HG02840 (cell line): ENCODE results near the gene LZTFL1.

ENCODE experiments used
- ATAC-seq: cut with Tn5 transposase; IDR thresholded peaks from one replicate; pipeline ENCODE4 v1.9.1; 2021; ENCODE audit warnings: mild to moderate bottlenecking, moderate library complexity, moderate number of reproducible peaks; ENCODE audit not compliant: unreplicated experiment, low FRiP score

The LZTFL1 gene

GRCh38 chr3:45817831-45818522 is 23.9 kb downstream of the LZTFL1 start:
- no peak for ATAC-seq

GRCh38 chr3:45816544-45816943 is 25.4 kb downstream of the LZTFL1 start:
- no peak for ATAC-seq

DNA sequence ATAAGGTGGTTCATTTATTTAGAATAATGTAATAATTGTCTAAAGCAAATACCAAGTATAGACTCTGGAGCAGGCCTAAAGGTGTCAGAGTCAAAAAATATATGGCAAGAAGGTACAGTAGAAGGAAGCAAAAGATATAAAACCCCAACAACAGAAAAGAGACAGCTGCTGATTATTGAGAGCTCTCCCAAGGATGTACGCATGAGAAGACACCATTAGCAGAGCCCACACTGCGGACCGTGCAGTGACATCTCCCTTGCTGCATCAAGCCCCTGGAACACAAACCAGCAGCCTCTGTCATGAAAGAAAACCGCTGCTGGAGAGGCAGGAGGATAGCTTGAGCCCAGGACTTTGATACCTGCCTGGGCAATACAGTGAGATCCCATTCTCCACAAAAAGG is 27.6 kb downstream of the LZTFL1 start:
- no peak for ATAC-seq

GRCh38 chr3:45807681-45808540 is 34.0 kb downstream of the LZTFL1 start:
- ATAC-seq: no peak

DNA sequence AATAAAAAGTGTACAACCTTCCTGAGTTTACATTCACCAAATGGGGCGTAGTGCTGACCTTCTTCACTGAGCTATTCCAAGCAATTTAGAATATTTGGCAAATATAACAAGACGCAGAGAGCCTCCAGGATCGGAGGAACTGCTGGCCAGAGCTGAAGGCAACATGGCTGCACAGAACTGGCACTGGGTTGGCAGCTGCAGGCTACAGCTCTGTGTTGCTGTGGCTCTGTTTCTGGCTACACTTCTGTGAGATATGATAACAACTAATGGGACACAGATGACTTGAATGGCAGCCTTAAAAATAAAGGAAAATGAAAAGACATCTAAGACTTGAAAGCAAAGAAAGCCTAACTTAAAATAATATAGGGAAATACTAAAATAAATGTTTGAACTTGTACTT is 34.8 kb downstream of the LZTFL1 start:
- no peak for ATAC-seq

- ATAC-seq: no peak
Measured at GRCh38 chr3:45806072-45806471, 35.8 kb downstream of the LZTFL1 start.

GRCh38 chr3:45803252-45803935 is 38.5 kb downstream of the LZTFL1 start:
- ATAC-seq: no peak

DNA sequence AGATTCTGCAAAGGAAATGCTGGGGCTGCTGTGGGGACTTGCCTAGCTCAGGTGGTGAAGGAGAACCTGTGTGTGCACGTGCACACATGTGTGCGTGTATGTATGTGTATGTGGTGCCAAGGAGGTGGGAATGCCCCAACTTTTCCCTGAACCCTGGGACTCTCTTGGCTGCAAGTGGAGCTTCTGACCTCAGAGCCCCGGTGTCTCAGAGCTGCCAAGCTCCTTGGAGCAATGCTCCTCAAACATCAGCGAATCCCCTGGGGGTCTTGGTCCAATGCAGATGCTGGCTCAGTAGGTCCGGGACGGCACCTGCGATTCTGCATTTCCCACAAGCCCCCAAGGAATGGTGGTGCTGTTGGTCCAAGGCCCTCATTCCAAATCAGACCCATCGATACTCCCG is 39.8 kb downstream of the LZTFL1 start:
- no peak for ATAC-seq

DNA sequence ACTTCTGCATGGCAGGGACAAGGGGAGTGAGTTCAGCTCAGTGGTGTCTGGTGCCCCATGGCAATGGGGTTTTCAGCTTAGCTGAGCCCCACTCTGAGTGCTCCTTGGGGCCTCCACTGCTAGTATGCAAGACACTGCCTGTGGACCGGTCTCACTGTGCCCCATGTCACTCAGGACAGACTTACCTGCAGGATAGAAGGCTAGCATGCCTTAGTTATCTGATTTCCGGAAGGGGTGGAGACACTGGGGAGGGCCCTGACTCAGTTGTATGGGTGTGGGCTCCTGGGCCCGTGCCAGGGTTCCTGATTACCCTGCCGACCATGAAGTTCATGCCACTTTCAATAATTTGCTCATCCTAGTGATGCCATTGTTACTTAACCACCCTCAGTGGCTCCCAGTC is 41.3 kb downstream of the LZTFL1 start:
- no peak for ATAC-seq

DNA sequence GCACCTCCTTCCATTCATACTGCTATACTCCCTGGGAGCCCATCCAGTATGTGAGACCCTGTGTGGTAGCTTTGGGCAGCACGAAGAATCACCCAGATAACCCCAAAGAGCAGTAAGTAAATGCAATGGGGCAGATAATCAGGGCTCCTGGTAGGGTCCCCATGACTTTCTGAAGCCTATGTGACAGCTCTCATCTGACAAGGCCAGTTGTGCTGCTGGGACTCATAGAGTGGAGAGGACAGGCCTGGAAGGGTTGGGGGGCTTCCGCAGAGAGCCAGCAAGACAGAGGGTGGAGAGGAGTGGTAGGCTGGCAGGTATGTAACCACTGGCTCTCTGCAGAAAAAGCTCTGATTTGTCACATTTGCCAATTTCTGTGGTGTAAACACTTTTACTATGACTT is 42.3 kb downstream of the LZTFL1 start:
- ATAC-seq: no peak

DNA sequence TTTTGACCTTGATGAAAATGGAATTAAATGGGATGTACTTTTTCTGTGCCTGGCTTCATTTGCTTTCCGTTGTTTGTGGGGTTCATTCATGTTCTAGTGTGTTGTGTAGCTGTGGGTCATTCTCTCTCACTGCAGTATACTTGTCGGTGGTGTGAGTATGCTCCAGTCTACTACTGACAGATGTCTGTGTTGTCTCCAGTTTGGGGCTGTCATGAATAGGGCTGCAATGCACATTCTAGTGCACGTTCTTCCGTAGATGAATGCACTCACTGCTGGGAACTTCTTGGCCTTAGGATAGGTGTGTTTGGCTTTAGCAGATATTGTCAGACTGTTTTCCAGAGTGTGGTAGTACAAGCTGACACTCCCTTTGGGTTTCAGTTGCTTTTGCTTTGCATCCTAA is 43.9 kb downstream of the LZTFL1 start:
- ATAC-seq: no peak

GRCh38 chr3:45796902-45797637 is 44.8 kb downstream of the LZTFL1 start:
- ATAC-seq: no peak

- no peak for ATAC-seq
Measured at GRCh38 chr3:45795882-45796765, 45.8 kb downstream of the LZTFL1 start, which contains the start of gene SLC6A20. Gene SLC6A20, minus strand, starts transcription at chr3:45796536. Its CDS starts 117 bp downstream, at chr3:45796419.

DNA sequence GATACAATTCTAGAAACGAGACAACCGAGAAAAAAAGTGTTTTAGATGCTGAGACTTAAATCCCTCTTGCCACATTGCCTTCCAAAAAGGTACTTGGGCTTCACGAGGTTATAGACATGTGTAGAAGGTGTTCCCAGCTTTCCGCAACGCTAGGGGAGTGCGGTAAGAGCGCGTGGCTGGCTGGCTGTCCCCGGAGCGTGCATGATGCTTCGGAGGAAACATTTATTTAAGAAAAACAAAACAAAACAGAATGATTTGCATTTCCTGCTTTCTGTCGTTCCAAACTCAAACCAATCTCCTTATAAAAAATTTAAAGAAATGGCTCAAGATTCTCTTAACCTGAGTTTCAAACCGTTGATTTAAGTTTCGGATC is 46.4 kb downstream of the LZTFL1 start:
- no peak for ATAC-seq

DNA sequence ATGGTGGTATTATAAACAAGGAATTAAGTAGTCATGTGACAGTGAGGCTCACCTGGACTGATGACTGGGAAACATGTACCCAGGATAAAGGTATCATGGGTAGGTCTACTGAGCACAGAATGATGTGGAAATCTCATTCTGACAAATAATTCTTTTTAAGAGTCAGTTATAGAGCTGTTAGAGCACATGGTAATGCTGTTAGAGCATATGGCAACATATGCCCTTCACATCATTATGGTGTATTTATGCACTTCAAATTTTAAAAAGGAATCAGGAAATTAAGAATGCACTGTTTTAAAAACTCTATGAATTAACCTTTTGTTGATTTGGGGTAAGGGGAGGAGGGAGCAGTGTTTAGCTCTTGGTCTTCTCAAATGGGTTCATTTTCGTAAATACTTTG is 47.3 kb downstream of the LZTFL1 start:
- ATAC-seq: no peak

DNA sequence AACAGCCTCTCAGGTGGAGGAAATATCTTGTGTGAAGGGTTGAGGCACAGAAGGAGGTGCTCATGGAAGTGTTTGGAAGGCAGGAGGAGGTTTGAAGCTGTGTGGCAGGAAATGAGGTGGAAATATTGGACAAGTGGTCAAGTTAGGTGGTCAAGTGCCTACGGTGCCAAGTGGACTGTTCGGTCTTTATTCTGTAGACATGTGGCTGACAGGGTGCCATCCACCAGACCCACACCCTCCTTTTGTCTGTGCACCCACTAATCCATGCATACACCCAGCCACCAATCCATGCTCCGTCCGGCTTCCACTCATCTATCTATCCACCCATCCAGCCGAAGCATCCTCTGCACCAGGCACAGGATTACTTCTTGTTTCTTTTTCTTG is 47.8 kb downstream of the LZTFL1 start:
- no peak for ATAC-seq

- ATAC-seq: no peak
Measured at GRCh38 chr3:45793482-45794176, 48.3 kb downstream of the LZTFL1 start.

DNA sequence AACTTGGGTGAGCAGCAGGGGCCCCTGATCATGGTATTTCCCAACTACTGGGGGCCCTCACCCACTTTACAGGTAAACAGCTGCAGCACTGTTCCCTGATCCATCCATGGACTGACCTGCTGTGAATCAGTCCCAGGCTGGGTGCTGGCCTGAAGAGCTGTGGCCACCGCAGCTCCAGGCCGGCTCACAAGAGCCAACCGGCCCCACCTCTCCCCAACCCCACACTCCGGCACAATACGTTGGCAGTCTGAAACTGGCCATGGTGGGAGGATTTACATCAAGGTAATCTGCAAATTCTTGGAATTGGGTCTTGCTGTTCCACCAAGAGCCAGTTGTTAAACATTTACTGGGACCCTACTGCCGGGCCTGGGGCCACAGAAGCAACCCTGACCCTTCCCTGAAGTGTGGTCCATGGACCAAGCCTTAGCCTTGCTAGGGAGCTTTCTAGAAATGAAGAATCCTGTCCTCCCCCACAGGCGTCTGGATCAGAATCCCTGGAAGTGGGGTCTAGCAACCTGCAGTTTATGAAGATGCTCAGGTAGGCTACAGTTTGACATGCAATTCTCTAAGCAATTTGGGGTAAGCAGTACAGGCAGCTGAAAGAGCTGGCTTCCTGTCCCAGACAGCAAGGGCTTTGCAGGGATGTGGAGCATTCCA is 49.3 kb downstream of the LZTFL1 start:
- ATAC-seq: no peak

DNA sequence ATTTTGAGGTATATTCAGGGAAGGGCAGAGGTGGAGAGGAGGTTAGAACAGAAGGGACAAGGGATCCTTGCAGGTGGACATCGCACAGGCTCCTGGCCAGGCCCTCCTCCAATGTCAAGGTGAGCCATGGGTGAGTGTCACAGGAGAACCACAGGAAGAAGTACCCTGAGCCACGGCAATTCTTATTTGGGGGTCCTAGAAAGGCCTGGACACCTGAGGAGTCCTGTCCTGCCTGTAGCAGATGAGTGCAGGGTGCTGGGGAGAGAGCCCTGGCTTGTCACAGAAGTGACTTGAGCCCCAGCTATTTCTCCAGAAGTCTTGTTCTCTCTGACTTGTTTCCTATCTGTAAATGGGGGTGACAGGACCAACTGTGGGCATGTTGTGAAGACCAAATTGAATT is 49.9 kb downstream of the LZTFL1 start:
- ATAC-seq: no peak
